Measurements from ENCODE around the gene U2AF2. TPM values are rescaled to one million over a fixed set of nuclear protein-coding genes. Genes with fewer than 3 reads are reported as not detected.

The U2AF2 gene
- total and polyA plus RNA-seq, 9 of the 15 experiments (the other 6 are each of a cell fraction or from before 2014, with no cell fraction given), result 3.0 to 331 (median 157) TPM

DNA sequence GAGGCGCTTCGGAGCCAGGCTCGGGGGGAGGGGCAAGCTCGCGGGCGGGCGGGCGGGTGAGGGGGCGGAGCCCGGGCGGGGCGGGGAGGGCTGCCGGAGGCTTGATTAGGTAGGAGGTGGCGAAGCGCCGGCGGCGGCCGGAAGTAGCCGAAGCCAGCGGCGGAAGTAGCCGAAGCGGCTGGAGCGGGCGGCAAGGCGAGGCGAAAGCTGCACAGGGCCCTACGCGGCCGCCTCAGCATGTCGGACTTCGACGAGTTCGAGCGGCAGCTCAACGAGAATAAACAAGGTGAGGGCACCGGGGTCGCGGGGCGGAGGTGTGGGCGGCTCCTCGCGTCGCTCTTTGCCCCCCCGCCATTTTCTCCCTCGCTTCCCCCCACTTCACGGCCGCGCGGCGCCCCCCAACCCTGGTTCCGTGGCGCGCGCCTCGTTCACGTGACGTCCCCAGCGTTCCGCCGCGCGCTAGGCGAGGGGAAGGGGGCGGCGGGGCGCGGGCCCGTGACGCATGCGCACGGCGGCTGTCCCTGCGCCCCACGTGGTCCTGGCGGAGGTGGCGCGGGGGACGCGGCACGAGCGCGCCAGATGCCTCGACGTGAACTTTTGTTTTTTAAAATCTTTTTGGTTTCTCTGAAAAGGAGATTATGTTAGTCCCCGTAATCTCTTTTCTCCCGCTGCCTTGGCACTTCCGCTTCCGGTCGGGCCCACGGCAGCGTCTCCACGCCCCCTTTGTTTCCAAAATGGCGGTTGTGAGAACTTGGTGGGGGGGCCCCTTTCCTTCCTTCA, at the start of gene U2AF2 (continued):
- TF ChIP-seq, protein P1, sequence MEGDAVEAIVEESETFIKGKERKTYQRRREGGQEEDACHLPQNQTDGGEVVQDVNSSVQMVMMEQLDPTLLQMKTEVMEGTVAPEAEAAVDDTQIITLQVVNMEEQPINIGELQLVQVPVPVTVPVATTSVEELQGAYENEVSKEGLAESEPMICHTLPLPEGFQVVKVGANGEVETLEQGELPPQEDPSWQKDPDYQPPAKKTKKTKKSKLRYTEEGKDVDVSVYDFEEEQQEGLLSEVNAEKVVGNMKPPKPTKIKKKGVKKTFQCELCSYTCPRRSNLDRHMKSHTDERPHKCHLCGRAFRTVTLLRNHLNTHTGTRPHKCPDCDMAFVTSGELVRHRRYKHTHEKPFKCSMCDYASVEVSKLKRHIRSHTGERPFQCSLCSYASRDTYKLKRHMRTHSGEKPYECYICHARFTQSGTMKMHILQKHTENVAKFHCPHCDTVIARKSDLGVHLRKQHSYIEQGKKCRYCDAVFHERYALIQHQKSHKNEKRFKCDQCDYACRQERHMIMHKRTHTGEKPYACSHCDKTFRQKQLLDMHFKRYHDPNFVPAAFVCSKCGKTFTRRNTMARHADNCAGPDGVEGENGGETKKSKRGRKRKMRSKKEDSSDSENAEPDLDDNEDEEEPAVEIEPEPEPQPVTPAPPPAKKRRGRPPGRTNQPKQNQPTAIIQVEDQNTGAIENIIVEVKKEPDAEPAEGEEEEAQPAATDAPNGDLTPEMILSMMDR (IDR thresholded peaks at IDR 0.05 in 2 of 3, conservative IDR thresholded peaks at IDR 0.05 in 1 of 3; ENCODE audit: insufficient read depth in 2 of 3, low read depth in 1 of 3, low read length in 3 of 3), result no peak; a peak in 1 of 6 replicates
- TF ChIP-seq, protein P2, sequence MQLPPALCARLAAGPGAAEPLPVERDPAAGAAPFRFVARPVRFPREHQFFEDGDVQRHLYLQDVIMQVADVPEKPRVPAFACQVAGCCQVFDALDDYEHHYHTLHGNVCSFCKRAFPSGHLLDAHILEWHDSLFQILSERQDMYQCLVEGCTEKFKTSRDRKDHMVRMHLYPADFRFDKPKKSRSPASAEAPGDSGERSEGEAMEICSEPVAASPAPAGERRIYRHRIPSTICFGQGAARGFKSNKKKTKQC (CRISPR knock-in tag; IDR thresholded peaks at IDR 0.05), result peak; percentile 58; the same call in 1 of the 2 replicates
- no peak for TF ChIP-seq CHD4 (IDR thresholded peaks at IDR 0.05; ENCODE audit: insufficient read depth, insufficient replicate concordance, low read depth, low read length, poor library complexity, severe bottlenecking)
- no peak for TF ChIP-seq ZNF197 (CRISPR knock-in tag; IDR thresholded peaks at IDR 0.05; ENCODE audit: low read depth)
- TF ChIP-seq ZNF133 (CRISPR knock-in tag; IDR thresholded peaks at IDR 0.05), result no peak
- TF ChIP-seq, protein P3, sequence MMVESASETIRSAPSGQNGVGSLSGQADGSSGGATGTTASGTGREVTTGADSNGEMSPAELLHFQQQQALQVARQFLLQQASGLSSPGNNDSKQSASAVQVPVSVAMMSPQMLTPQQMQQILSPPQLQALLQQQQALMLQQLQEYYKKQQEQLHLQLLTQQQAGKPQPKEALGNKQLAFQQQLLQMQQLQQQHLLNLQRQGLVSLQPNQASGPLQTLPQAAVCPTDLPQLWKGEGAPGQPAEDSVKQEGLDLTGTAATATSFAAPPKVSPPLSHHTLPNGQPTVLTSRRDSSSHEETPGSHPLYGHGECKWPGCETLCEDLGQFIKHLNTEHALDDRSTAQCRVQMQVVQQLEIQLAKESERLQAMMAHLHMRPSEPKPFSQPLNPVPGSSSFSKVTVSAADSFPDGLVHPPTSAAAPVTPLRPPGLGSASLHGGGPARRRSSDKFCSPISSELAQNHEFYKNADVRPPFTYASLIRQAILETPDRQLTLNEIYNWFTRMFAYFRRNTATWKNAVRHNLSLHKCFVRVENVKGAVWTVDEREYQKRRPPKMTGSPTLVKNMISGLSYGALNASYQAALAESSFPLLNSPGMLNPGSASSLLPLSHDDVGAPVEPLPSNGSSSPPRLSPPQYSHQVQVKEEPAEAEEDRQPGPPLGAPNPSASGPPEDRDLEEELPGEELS (CRISPR knock-in tag; IDR thresholded peaks at IDR 0.05; ENCODE audit: borderline replicate concordance), result no peak
- TF ChIP-seq ZFPM2 (CRISPR knock-in tag; IDR thresholded peaks at IDR 0.05), result no peak
- TF ChIP-seq MBD2 (IDR thresholded peaks at IDR 0.05; ENCODE audit: borderline replicate concordance, low read depth), result peak; percentile 67; the same call in 1 of the 2 replicates
- no peak for TF ChIP-seq SRSF1 (IDR thresholded peaks at IDR 0.05; ENCODE audit: low read depth, low read length)
- TF ChIP-seq MTA1 (IDR thresholded peaks at IDR 0.05; ENCODE audit: borderline replicate concordance), result no peak
- TF ChIP-seq NFE2 (IDR thresholded peaks at IDR 0.05; ENCODE audit: low read depth), result no peak
- peak; percentile 14 for TF ChIP-seq HNRNPLL (IDR thresholded peaks at IDR 0.05; ENCODE audit: low read depth, low read length, poor library complexity, severe bottlenecking)
- TF ChIP-seq SP1 (CRISPR knock-in tag; IDR thresholded peaks at IDR 0.05), result no peak; the same call in 1 of the 2 replicates
- TF ChIP-seq SAFB2 (IDR thresholded peaks at IDR 0.05; ENCODE audit: borderline replicate concordance, low read depth, low read length, severe bottlenecking), result no peak
- TF ChIP-seq ZNF174 (CRISPR knock-in tag; IDR thresholded peaks at IDR 0.05), result no peak
- TF ChIP-seq, protein P4, sequence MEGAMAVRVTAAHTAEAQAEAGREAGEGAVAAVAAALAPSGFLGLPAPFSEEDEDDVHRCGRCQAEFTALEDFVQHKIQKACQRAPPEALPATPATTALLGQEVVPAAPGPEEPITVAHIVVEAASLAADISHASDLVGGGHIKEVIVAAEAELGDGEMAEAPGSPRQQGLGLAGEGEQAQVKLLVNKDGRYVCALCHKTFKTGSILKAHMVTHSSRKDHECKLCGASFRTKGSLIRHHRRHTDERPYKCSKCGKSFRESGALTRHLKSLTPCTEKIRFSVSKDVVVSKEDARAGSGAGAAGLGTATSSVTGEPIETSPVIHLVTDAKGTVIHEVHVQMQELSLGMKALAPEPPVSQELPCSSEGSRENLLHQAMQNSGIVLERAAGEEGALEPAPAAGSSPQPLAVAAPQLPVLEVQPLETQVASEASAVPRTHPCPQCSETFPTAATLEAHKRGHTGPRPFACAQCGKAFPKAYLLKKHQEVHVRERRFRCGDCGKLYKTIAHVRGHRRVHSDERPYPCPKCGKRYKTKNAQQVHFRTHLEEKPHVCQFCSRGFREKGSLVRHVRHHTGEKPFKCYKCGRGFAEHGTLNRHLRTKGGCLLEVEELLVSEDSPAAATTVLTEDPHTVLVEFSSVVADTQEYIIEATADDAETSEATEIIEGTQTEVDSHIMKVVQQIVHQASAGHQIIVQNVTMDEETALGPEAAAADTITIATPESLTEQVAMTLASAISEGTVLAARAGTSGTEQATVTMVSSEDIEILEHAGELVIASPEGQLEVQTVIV (CRISPR knock-in tag; IDR thresholded peaks at IDR 0.05; ENCODE audit: borderline replicate concordance), result no peak
- peak; percentile 62 for TF ChIP-seq ZNF263 (CRISPR knock-in tag; IDR thresholded peaks at IDR 0.05; ENCODE audit: borderline replicate concordance)
- no peak for TF ChIP-seq SMARCB1 (IDR thresholded peaks at IDR 0.05; ENCODE audit: insufficient read length, low read depth)
- no peak for TF ChIP-seq LARP7 (IDR thresholded peaks at IDR 0.05)
- peak; percentile 94 for TF ChIP-seq CXXC5 (CRISPR knock-in tag; IDR thresholded peaks at IDR 0.05)
- peak; percentile 79 for TF ChIP-seq MEIS2 (IDR thresholded peaks at IDR 0.05; ENCODE audit: partially characterized antibody)

Measured in K562 (cell line).